Fibroblast of lung (primary cell): ENCODE measurements around the gene SOHLH2. TPM values are rescaled to one million over a fixed set of nuclear protein-coding genes. Genes with fewer than 3 reads are reported as not detected.

Experiments used
- DNase-seq, 2 donors: peaks; one replicate each; pipeline versions ENCODE4 v3.0.0 to v3.0.0-alpha.2; 2010; ENCODE audit warnings: low read depth in 2 of 2
- H2AFZ ChIP-seq: 2 replicates; pipeline ENCODE4 v1.5.1; 2012; ENCODE audit warnings: low read length, control low read depth, inconsistent platforms
- H3K27ac ChIP-seq: 2 replicates; pipeline ENCODE4 v1.5.1; 2011; ENCODE audit warnings: low read length, control low read depth; ENCODE audit not compliant: insufficient read depth
- H3K27me3 ChIP-seq: 2 replicates; pipeline ENCODE4 v1.5.1; 2011; ENCODE audit warnings: mild to moderate bottlenecking, low read length; ENCODE audit not compliant: control insufficient read depth, insufficient read depth
- H3K36me3 ChIP-seq: 2 replicates; pipeline ENCODE4 v1.5.1; 2011; ENCODE audit warnings: low read length; ENCODE audit not compliant: control insufficient read depth, insufficient read depth
- H3K4me1 ChIP-seq: 2 replicates; pipeline ENCODE4 v1.5.1; 2011; ENCODE audit warnings: low read length; ENCODE audit not compliant: control insufficient read depth, insufficient read depth; ENCODE audit errors: extremely low read depth
- H3K4me2 ChIP-seq: 2 replicates; pipeline ENCODE4 v1.5.1; 2011; ENCODE audit warnings: low read length, control low read depth; ENCODE audit not compliant: insufficient read depth; ENCODE audit errors: extremely low read depth
- H3K4me3 ChIP-seq, 4 experiments: fragments of 200-600 bp in 1 of 4; sonication (generic) in 1 of 4; replicated peaks in 1 of 4; 2 replicates each; pipeline ENCODE4 v1.5.1; 2011 to 2016; ENCODE audit warnings: low read length in 4 of 4, low read depth in 3 of 4, mild to moderate bottlenecking in 3 of 4, control low read depth in 2 of 4, inconsistent platforms in 1 of 4, mixed read lengths in 1 of 4; ENCODE audit not compliant: insufficient read depth in 1 of 4; ENCODE audit errors: control extremely low read depth in 1 of 4
- H3K79me2 ChIP-seq: 2 replicates; pipeline ENCODE4 v1.5.1; 2012; ENCODE audit warnings: mild to moderate bottlenecking, low read length, inconsistent platforms; ENCODE audit not compliant: control insufficient read depth, insufficient read depth
- H3K9ac ChIP-seq: 2 replicates; pipeline ENCODE4 v1.5.1; 2011; ENCODE audit warnings: mild to moderate bottlenecking, low read length, control low read depth; ENCODE audit not compliant: insufficient read depth
- H3K9me3 ChIP-seq: 2 replicates; pipeline ENCODE4 v1.5.1; 2012; ENCODE audit warnings: low read depth, low read length; ENCODE audit not compliant: control insufficient read depth, insufficient read depth
- H4K20me1 ChIP-seq: 2 replicates; pipeline ENCODE4 v1.5.1; 2011; ENCODE audit warnings: low read length; ENCODE audit not compliant: control insufficient read depth, insufficient read depth; ENCODE audit errors: extremely low read depth
- CTCF ChIP-seq, 2 donors: IDR thresholded peaks in 1 of 2; conservative IDR thresholded peaks in 1 of 2; 1 replicate in 1 of 2; 2 replicates in 1 of 2; pipeline ENCODE4 v1.5.1; 2011 to 2012; ENCODE audit warnings: low read length in 2 of 2, control low read depth in 1 of 2, inconsistent platforms in 1 of 2, low read depth in 1 of 2, mild to moderate bottlenecking in 1 of 2
- EZH2 ChIP-seq: IDR thresholded peaks from 2 replicates; pipeline ENCODE4 v1.5.1; 2012; ENCODE audit warnings: low read length, control low read depth, mild to moderate bottlenecking; ENCODE audit errors: missing control alignments
- polyA plus RNA-seq, 2 donors: library from polyadenylated mRNA; depleted of rRNA in 1 of 2; stranded (reverse) in 1 of 2; unstranded in 1 of 2; fragments of >200 nt; gene quantifications; 2 replicates each; pipeline ENCODE4 v1.2.1, GENCODE V29; 2011 to 2012; ENCODE audit warnings: missing spikeins in 1 of 2
- total RNA-seq: library from RNA; depleted of rRNA; stranded (reverse); fragments of >200 nt; gene quantifications from 2 replicates; pipeline ENCODE4 v1.2.1, GENCODE V29; 2014

SOHLH2 gene
- total and polyA plus RNA-seq, 2 donors (not counting 1 experiment from before 2014, with no cell fraction given): 0.34 to 1.8 TPM

DNA sequence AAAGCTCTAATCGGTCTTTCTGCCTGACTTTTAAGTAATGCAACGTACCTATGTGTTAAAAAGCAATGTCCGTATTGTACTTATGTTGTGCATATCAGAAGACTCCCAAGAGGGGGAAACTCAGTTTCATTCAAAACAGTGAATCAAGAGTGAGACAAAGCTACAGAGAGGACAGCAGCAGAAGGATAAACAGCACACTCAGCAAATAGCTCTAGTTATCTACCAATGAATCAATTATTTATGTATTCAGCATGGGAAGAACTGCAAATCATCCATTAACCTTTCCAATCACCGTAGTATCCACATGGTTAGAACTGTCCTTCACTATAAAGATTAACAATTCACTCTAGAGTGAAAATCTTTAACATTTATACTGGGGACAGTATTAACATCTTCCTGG lies 36.7 kb upstream of the SOHLH2 start:
- no peaks in the 10 kb centered on the region for H3K36me3 ChIP-seq
- no peak overlapping the region for H3K4me2 ChIP-seq
- H2AFZ ChIP-seq: no peak overlapping the region
- no peaks in the 10 kb centered on the region for H3K9me3 ChIP-seq
- H3K4me1 ChIP-seq: no peaks in the 10 kb centered on the region
- no peak overlapping the region for H3K27ac ChIP-seq
- TF ChIP-seq CTCF (conservative IDR thresholded peaks at IDR 0.05 in 1 of 2, IDR thresholded peaks at IDR 0.05 in 1 of 2; ENCODE audit: low read depth in 1 of 2, low read length in 2 of 2) (no peak), EZH2 (no peak)
- no peaks in the 10 kb centered on the region for H4K20me1 ChIP-seq
- no peaks in the 10 kb centered on the region for H3K79me2 ChIP-seq
- no peak overlapping the region for H3K4me3 ChIP-seq
- no peaks in the 10 kb centered on the region for H3K27me3 ChIP-seq
- H3K9ac ChIP-seq: no peak overlapping the region
- DNase-seq: no peak

DNA sequence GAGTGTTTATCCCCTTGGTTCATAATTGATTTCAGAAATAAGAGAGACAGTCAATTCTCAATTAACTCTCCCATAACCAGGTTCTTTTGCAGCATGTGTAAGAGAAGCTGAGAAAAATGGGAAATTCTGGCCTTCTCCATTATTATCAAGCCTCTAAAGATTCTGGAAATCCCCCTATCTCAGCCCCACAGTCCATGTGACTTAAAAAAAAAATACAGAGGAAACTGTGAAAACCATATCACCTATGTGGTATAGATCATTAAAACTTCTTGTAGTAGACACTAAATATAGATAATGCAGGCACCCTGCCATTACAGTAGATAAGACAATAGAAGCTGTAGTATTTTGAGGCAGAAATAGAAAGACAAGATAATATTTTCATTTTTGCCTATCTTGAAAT lies 34.3 kb upstream of the SOHLH2 start:
- no peak overlapping the region for H2AFZ ChIP-seq
- H4K20me1 ChIP-seq: no peaks in the 10 kb centered on the region
- H3K9ac ChIP-seq: no peak overlapping the region
- DNase-seq: no peak
- TF ChIP-seq EZH2 (no peak), CTCF (conservative IDR thresholded peaks at IDR 0.05 in 1 of 2, IDR thresholded peaks at IDR 0.05 in 1 of 2; ENCODE audit: low read depth in 1 of 2, low read length in 2 of 2) (no peak)
- no peaks in the 10 kb centered on the region for H3K36me3 ChIP-seq
- H3K27ac ChIP-seq: no peak overlapping the region
- H3K4me2 ChIP-seq: no peak overlapping the region
- no peaks in the 10 kb centered on the region for H3K4me1 ChIP-seq
- H3K4me3 ChIP-seq: no peak overlapping the region
- no peaks in the 10 kb centered on the region for H3K27me3 ChIP-seq
- no peaks in the 10 kb centered on the region for H3K79me2 ChIP-seq
- H3K9me3 ChIP-seq: no peaks in the 10 kb centered on the region

- no peak overlapping the region for H2AFZ ChIP-seq
- H3K4me2 ChIP-seq: no peak overlapping the region
- H3K36me3 ChIP-seq: no peaks in the 10 kb centered on the region
- H3K4me1 ChIP-seq: no peaks in the 10 kb centered on the region
- no peak overlapping the region for H3K9ac ChIP-seq
- no peaks in the 10 kb centered on the region for H3K9me3 ChIP-seq
- no peaks in the 10 kb centered on the region for H4K20me1 ChIP-seq
- no peak overlapping the region for H3K27ac ChIP-seq
- TF ChIP-seq CTCF (conservative IDR thresholded peaks at IDR 0.05 in 1 of 2, IDR thresholded peaks at IDR 0.05 in 1 of 2; ENCODE audit: low read depth in 1 of 2, low read length in 2 of 2) (no peak), EZH2 (no peak)
- no peaks in the 10 kb centered on the region for H3K27me3 ChIP-seq
- H3K79me2 ChIP-seq: no peaks in the 10 kb centered on the region
- no peak for DNase-seq
- H3K4me3 ChIP-seq: no peak overlapping the region
Observed at GRCh38 chr13:36244990-36245389, 30.6 kb upstream of the SOHLH2 start.
